Cardiac septum (tissue), 1 donor: ENCODE data around the gene CWC22. TPM values are rescaled to one million over a fixed set of nuclear protein-coding genes. Genes with fewer than 3 reads are reported as not detected.
"Not testable (repeated sequence)": the region's sequence is repeated elsewhere in the genome, so short reads cannot be mapped to it uniquely, and the experiment has no call there.

Experiments
- DNase-seq: peaks from one replicate; pipeline ENCODE4 v3.0.0-alpha.2; 2020; ENCODE audit warnings: low spot score
- intact Hi-C: fragments of 100-400 bp; cut with DNase I; formaldehyde crosslinking; loops from one replicate; pipeline ENCODE4 v1.14.0; 2022
- total RNA-seq: library from RNA; stranded (reverse); fragmentation: NEBNext Ultra II Directional; extraction: Animal tissue kit (Norgen Biotek cat#: 25700); gene quantifications from one replicate; pipeline ENCODE4 v1.2.1, GENCODE V29; 2021
- donor health status: DM: no; HTN: no; CAD: no.

The CWC22 gene
- total RNA-seq, 1 donor from 2014 or later: 13.1 TPM

- no peak for DNase-seq
- intact Hi-C loops: no loop called here
Observed at GRCh38 chr2:179963626-179964025, 43.5 kb downstream of the CWC22 start.

- intact Hi-C loops, DNase-seq: not testable (repeated sequence)
Observed at GRCh38 chr2:179958251-179958650, 48.8 kb downstream of the CWC22 start.

GRCh38 chr2:179954026-179954425, 53.1 kb downstream of the CWC22 start:
- no peak for DNase-seq

GRCh38 chr2:179953359-179953758, 53.7 kb downstream of the CWC22 start:
- no peak for DNase-seq
- intact Hi-C loops: no loop called here

More at GRCh38 chr2:179954026-179954425, 53.1 kb downstream of the CWC22 start:
- intact Hi-C loops: no loop called here

- intact Hi-C loops: no loop called here
- no peak for DNase-seq
Observed at GRCh38 chr2:179952658-179953057, 54.4 kb downstream of the CWC22 start.

- DNase-seq: no peak
- intact Hi-C loops: no loop called here
Observed at GRCh38 chr2:179951680-179952079, 55.4 kb downstream of the CWC22 start.

GRCh38 chr2:179950391-179950790, 56.7 kb downstream of the CWC22 start:
- intact Hi-C loops: no loop called here
- no peak for DNase-seq

- DNase-seq: no peak
- intact Hi-C loops: no loop called here
Observed at GRCh38 chr2:179949438-179949837, 57.7 kb downstream of the CWC22 start.

- intact Hi-C loops: no loop called here
- DNase-seq: no peak
Observed at GRCh38 chr2:179948058-179948457, 59.0 kb downstream of the CWC22 start.

GRCh38 chr2:179946810-179947615, 60.1 kb downstream of the CWC22 start:
- DNase-seq: no peak
- intact Hi-C loops: no loop called here

- DNase-seq: no peak
- intact Hi-C loops: no loop called here
Observed at GRCh38 chr2:179946346-179946745, 60.8 kb downstream of the CWC22 start.

GRCh38 chr2:179939259-179939658, 67.8 kb downstream of the CWC22 start:
- intact Hi-C loops: no loop called here
- no peak for DNase-seq

- no peak for DNase-seq
- intact Hi-C loops: no loop called here
Observed at GRCh38 chr2:179938026-179938425, 69.1 kb downstream of the CWC22 start.

- DNase-seq: no peak
- intact Hi-C loops: no loop called here
Observed at GRCh38 chr2:179936654-179937053, 70.4 kb downstream of the CWC22 start.

GRCh38 chr2:179936141-179936540, 71.0 kb downstream of the CWC22 start:
- intact Hi-C loops: no loop called here
- no peak for DNase-seq

GRCh38 chr2:179932786-179933185, 74.3 kb downstream of the CWC22 start:
- intact Hi-C loops: no loop called here

GRCh38 chr2:179931502-179931901, 75.6 kb downstream of the CWC22 start:
- intact Hi-C loops: no loop called here
- no peak for DNase-seq

More at GRCh38 chr2:179932786-179933185, 74.3 kb downstream of the CWC22 start:
- peak; percentile 82 for DNase-seq

GRCh38 chr2:179929997-179930396, 77.1 kb downstream of the CWC22 start:
- intact Hi-C loops: not testable (repeated sequence)

GRCh38 chr2:179927041-179927440, 80.1 kb downstream of the CWC22 start:
- DNase-seq: no peak
- intact Hi-C loops: no loop called here

More at GRCh38 chr2:179929997-179930396, 77.1 kb downstream of the CWC22 start:
- not testable (repeated sequence) for DNase-seq

- intact Hi-C loops: no loop called here
Observed at GRCh38 chr2:179925713-179926112, 81.4 kb downstream of the CWC22 start.

GRCh38 chr2:179917272-179917671, 89.8 kb downstream of the CWC22 start:
- intact Hi-C loops: no loop called here

More at GRCh38 chr2:179925713-179926112, 81.4 kb downstream of the CWC22 start:
- DNase-seq: no peak

More at GRCh38 chr2:179917272-179917671, 89.8 kb downstream of the CWC22 start:
- no peak for DNase-seq
